Left lung (tissue), 10 donors: ENCODE measurements around the gene MRPS31. TPM values are rescaled to one million over a fixed set of nuclear protein-coding genes. Genes with fewer than 3 reads are reported as not detected.
"Not testable (repeated sequence)": the region's sequence is repeated elsewhere in the genome, so short reads cannot be mapped to it uniquely, and the experiment has no call there.

Source experiments
- ATAC-seq: fragments of 200-7000 bp; cut with Tn5 transposase; one replicate; pipeline ENCODE4 v1.9.1; 2020; ENCODE audit warnings: moderate library complexity
- DNase-seq, 4 donors: peaks; one replicate each; pipeline ENCODE4 v3.0.0-alpha.2; 2013 to 2020
- H3K27ac ChIP-seq, 2 donors: fragments of 200-600 bp; sonication (generic) in 1 of 2; one replicate each; pipeline versions ENCODE4 v1.5.0 to v1.8.0; 2020 to 2021
- H3K27me3 ChIP-seq, 2 donors: fragments of 200-600 bp; sonication (generic) in 1 of 2; one replicate each; pipeline versions ENCODE4 v1.5.0 to v1.8.0; 2020 to 2021
- H3K36me3 ChIP-seq, 2 donors: fragments of 200-600 bp; sonication (generic) in 1 of 2; one replicate each; pipeline versions ENCODE4 v1.5.0 to v1.8.0; 2020 to 2021
- H3K4me1 ChIP-seq, 2 donors: fragments of 200-600 bp; one replicate each; pipeline ENCODE4 v1.8.0; 2021
- H3K4me3 ChIP-seq, 2 donors: fragments of 200-600 bp; sonication (generic) in 1 of 2; one replicate each; pipeline versions ENCODE4 v1.5.0 to v1.8.0; 2020 to 2021; ENCODE audit warnings: mild to moderate bottlenecking in 1 of 2
- H3K9me3 ChIP-seq, 2 donors: fragments of 200-600 bp; sonication (generic) in 1 of 2; one replicate each; pipeline versions ENCODE4 v1.5.0 to v1.8.0; 2020 to 2021
- intact Hi-C, 2 donors: fragments of 100-400 bp; cut with DNase I; formaldehyde crosslinking; loops; one replicate each; pipeline versions ENCODE4 v1.11.2 to v1.14.2; 2022
- polyA plus RNA-seq, 6 donors: library from polyadenylated mRNA; unstranded; fragments of 120-200 nt; gene quantifications; one replicate each; pipeline ENCODE4 v1.2.1, GENCODE V29; 2013; ENCODE audit not compliant: insufficient read length in 6 of 6
- total RNA-seq, 2 donors: library from RNA; stranded (reverse); fragmentation: NEBNext Ultra II Directional; extraction: Animal tissue kit (Norgen Biotek cat#: 25700); gene quantifications; one replicate each; pipeline ENCODE4 v1.2.1, GENCODE V29; 2021
- TF ChIP-seq, protein P1 (sequence below), 2 donors: fragments of 200-600 bp; sonication (generic) in 1 of 2; IDR thresholded peaks; one replicate each; pipeline versions ENCODE4 v1.5.0 to v1.8.0; 2021; ENCODE audit warnings: antibody characterized with exemption in 2 of 2
- donor health status: DM: no; HTN: yes; CAD: no.
- donor health status: DM: no; HTN: no; CAD: no.

The MRPS31 gene
- total and polyA plus RNA-seq, 8 donors = 13.3 to 61.4 (median 46.1) TPM

DNA sequence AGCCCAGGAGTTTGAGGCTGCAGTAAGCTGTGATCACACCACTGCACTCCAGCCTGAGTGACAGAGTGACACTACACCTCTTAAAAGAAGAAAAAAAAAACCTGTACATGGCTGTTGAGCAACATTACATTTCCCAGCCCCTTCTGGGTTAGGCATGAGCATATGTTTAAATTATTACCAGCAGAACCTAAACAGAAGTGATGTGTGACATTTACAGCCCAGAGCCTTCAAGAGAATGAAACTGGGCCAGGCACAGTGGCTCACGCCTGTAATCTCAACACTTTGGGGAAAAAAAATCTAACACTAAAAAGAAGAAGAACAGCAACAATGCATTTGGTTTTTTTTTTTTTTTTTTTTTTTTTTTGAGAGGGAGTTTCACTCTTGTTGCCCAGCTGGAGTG is 38.3 kb downstream of the MRPS31 start:
- peaks cover 0 to 31% of the 10 kb centered on the region in 2 donors for H3K36me3 ChIP-seq
- intact Hi-C loops = no loop called here

DNA sequence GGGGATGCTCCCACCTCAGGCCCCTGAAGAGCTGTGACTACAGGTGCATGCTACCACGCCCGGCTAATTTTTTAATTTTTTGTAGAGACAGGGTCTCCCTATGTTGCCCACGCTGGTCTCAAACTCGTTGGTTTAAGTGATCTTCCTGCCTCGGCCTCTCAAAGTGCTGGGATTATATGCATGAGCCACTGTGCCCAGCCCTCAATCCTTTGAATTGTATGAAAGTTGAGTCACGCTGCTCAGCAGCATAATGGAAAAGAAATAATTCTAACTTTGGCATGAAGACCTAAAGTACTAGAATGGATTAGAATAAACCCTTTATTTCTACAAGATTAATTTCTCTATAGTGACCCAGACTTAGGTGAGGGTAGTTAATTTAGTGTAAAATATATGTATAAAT is 42.4 kb downstream of the MRPS31 start:
- Histone ChIP-seq H3K27ac (no peak overlapping the region), H3K4me1 (no peaks in the 10 kb centered on the region), H3K36me3 (peaks cover 0 to 40% of the 10 kb centered on the region in 2 donors), H3K4me3 (no peak overlapping the region), H3K9me3 (no peaks in the 10 kb centered on the region), H3K27me3 (no peaks in the 10 kb centered on the region)
- TF ChIP-seq, protein P1, sequence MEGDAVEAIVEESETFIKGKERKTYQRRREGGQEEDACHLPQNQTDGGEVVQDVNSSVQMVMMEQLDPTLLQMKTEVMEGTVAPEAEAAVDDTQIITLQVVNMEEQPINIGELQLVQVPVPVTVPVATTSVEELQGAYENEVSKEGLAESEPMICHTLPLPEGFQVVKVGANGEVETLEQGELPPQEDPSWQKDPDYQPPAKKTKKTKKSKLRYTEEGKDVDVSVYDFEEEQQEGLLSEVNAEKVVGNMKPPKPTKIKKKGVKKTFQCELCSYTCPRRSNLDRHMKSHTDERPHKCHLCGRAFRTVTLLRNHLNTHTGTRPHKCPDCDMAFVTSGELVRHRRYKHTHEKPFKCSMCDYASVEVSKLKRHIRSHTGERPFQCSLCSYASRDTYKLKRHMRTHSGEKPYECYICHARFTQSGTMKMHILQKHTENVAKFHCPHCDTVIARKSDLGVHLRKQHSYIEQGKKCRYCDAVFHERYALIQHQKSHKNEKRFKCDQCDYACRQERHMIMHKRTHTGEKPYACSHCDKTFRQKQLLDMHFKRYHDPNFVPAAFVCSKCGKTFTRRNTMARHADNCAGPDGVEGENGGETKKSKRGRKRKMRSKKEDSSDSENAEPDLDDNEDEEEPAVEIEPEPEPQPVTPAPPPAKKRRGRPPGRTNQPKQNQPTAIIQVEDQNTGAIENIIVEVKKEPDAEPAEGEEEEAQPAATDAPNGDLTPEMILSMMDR (IDR thresholded peaks at IDR 0.05) = no peak
- ATAC-seq (no peak), DNase-seq (no peak)
- intact Hi-C loops = no loop called here

More for the DNA sequence above, 38.3 kb downstream of the MRPS31 start:
- TF ChIP-seq, protein P1 (IDR thresholded peaks at IDR 0.05) = no peak
- no peak overlapping the region for H3K27ac ChIP-seq
- no peaks in the 10 kb centered on the region for H3K4me1 ChIP-seq
- ATAC-seq (no peak), DNase-seq (no peak)
- no peaks in the 10 kb centered on the region for H3K27me3 ChIP-seq
- no peak overlapping the region for H3K4me3 ChIP-seq
- H3K9me3 ChIP-seq = no peaks in the 10 kb centered on the region

DNA sequence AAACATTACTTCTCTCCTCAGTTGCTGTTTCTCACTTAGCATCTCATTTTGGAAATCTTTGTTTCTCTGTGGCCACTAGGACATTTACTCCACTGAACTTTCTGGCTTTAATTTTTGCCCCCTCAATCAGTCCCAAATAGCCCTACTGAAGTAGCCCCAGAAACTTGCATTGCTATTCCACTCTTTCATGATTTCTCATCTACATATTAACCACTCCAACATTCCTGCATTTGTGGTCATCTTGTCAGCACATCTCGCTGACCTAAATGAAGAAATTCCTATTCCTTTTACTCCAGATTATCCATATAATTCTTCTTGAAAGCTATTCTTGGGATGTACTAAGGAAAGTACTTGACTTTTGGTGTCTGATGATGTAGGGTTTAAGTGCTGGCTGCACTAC is 56.6 kb downstream of the MRPS31 start:
- H3K4me3 ChIP-seq, ATAC-seq, H3K4me1 ChIP-seq, H3K27ac ChIP-seq, DNase-seq, intact Hi-C loops, H3K27me3 ChIP-seq: not testable (repeated sequence)
- Histone ChIP-seq H3K36me3 (peaks cover 0 to 34% of the 10 kb centered on the region in 2 donors), H3K9me3 (peaks cover 0 to 37% of the 10 kb centered on the region in 2 donors)

DNA sequence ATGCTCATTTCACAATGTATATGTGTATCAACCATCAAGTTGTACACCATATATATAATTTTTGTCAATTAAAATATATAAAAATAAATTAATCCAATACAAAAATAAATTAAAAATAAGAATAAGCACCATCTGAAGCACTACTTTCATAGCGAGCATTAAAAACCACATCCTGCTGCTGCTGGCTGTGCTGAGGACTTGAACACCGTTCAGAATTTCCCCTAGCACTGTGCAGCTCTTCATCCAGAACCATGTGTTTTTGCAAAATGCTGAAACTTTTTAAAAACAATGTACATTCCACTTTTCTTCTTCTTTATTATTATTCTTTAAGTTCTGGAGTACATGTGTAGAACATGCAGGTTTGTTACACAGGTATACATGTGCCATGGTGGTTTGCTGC is 64.6 kb downstream of the MRPS31 start:
- H3K27ac ChIP-seq = no peak overlapping the region
- intact Hi-C loops = no loop called here
- no peak for DNase-seq
- no peak for ATAC-seq
- no peaks in the 10 kb centered on the region for H3K27me3 ChIP-seq
- TF ChIP-seq, protein P1 (IDR thresholded peaks at IDR 0.05) = no peak
- H3K36me3 ChIP-seq = no peaks in the 10 kb centered on the region
- no peak overlapping the region for H3K4me3 ChIP-seq
- no peaks in the 10 kb centered on the region for H3K4me1 ChIP-seq
- H3K9me3 ChIP-seq = peaks cover 0 to 53% of the 10 kb centered on the region in 2 donors

DNA sequence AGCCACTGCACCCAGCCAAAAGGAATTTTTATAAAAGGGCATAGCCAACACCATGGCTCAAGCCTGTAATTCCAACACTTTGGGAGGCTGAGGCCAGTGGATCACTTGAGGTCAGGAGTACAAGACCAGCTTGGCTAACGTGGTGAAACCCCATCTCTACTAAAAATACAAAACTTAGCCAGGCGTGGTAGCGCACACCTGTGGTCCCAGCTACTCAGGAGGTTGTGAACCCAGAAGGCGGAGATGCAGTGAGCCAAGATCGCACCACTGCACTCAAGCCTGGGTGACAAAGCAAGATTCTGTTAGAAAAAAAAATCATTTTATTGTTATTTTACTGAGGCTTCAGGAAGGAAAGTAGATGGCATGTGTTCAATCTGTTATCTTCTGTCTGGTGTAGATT is 73.3 kb downstream of the MRPS31 start:
- DNase-seq (no peak), ATAC-seq (no peak)
- Histone ChIP-seq H3K4me1 (no peaks in the 10 kb centered on the region), H3K9me3 (no peaks in the 10 kb centered on the region), H3K27ac (no peak overlapping the region), H3K27me3 (no peaks in the 10 kb centered on the region), H3K36me3 (no peaks in the 10 kb centered on the region), H3K4me3 (no peak overlapping the region)
- intact Hi-C loops = loop anchor here in 1 of 2 donors (10.0 kb wide), 1 partner anchor 1013 kb away; no protein-coding TSS in a partner anchor
- TF ChIP-seq, protein P1 (IDR thresholded peaks at IDR 0.05) = no peak

DNA sequence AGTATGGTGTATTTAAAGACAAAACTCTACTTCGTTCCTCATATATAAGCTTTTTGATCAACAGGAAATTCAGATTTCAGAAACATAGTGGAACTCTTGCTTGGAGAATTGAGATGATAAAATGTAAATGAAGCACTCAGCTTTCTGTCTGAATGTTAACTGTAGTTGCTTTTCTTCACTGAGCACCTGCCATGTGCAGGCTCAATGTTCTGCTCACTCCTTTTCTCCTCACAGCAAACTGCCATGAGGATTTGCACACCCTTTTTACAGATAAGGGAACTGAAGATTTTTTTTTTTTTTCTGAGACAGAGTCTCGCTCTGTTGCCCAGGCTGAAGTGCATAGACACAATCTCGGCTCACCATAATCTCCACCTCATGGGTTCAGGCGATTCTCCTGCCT is 76.6 kb downstream of the MRPS31 start:
- Histone ChIP-seq H3K27me3 (no peaks in the 10 kb centered on the region), H3K4me3 (no peak overlapping the region), H3K27ac (no peak overlapping the region), H3K9me3 (no peaks in the 10 kb centered on the region), H3K4me1 (no peaks in the 10 kb centered on the region), H3K36me3 (no peaks in the 10 kb centered on the region)
- TF ChIP-seq, protein P1 (IDR thresholded peaks at IDR 0.05) = no peak
- no peak for ATAC-seq
- intact Hi-C loops = loop anchor here in 1 of 2 donors (10.0 kb wide), 1 partner anchor 1010 kb away; no protein-coding TSS in a partner anchor
- DNase-seq = no peak
